K562 (cell line): ENCODE results near the gene TALDO1. TPM values are rescaled to one million over a fixed set of nuclear protein-coding genes. Genes with fewer than 3 reads are reported as not detected.

Source experiments
- ATAC-seq: fragments of 200-7000 bp; cut with Tn5 transposase; 3 replicates; pipeline ENCODE4 v1.9.1; 2020; ENCODE audit warnings: moderate library complexity
- BruUV-seq: library from RNA; stranded (reverse); fragments of 400-500 nt; replicated peaks from 2 replicates; lab custom pipeline; 2021; lab: Mats Ljungman, UMichigan
- CTCF ChIA-PET: fragments of 300-600 bp; formaldehyde crosslinking; extraction: SDS; loops from one replicate; lab custom pipeline; 2021; ENCODE audit warnings: low intra/inter-chr PET ratio; lab: Yijun Ruan, JAX
- POLR2A ChIA-PET: fragments of 300-600, 350-650 bp; sonication (Branson Sonifier 250); formaldehyde crosslinking; extraction: SDS; loops from one replicate; lab custom pipeline; 2021; ENCODE audit warnings: antibody characterized with exemption, inconsistent platforms; lab: Yijun Ruan, JAX
- DNase-seq, 4 experiments: peaks; one replicate each; pipeline versions ENCODE4 v3.0.0 to v3.0.0-alpha.2; 2011 to 2018; ENCODE audit warnings: low spot score in 3 of 4, mixed read lengths in 3 of 4; ENCODE audit errors: extremely low read depth in 1 of 4
- FAIRE-seq: peaks from 2 replicates; lab custom pipeline; 2011; peaks lifted over from hg19 to GRCh38; lab: Jason Lieb, UNC
- H2AFZ ChIP-seq: 2 replicates; pipeline ENCODE4 v1.6.0; 2011; ENCODE audit warnings: low read depth, low read length, control low read depth, inconsistent platforms
- H3K27ac ChIP-seq: fragments of 200-600 bp; 3 replicates; pipeline ENCODE4 v1.8.0; 2011; ENCODE audit warnings: low read depth, mild to moderate bottlenecking, control low read depth, inconsistent platforms, low read length, moderate library complexity, mixed read lengths; ENCODE audit errors: extremely low read depth
- H3K27me3 ChIP-seq, 2 experiments: fragments of 300-600 bp in 1 of 2; 2 replicates in 1 of 2; 3 replicates in 1 of 2; pipeline versions ENCODE4 v1.6.0 to v1.8.0; 2011; ENCODE audit warnings: inconsistent platforms in 2 of 2, low read length in 2 of 2, mild to moderate bottlenecking in 1 of 2, mixed read lengths in 1 of 2, moderate library complexity in 1 of 2; ENCODE audit not compliant: control insufficient read depth in 2 of 2, insufficient read depth in 2 of 2
- H3K36me3 ChIP-seq: fragments of 300-600 bp; 3 replicates; pipeline ENCODE4 v1.8.0; 2011; ENCODE audit warnings: mild to moderate bottlenecking, low read length, inconsistent platforms; ENCODE audit not compliant: control insufficient read depth, insufficient read depth
- H3K4me1 ChIP-seq, 2 experiments: fragments of 200-600 bp in 1 of 2; replicated peaks in 1 of 2; 2 replicates in 1 of 2; 3 replicates in 1 of 2; pipeline versions ENCODE4 v1.5.1 to v1.8.0; 2011; ENCODE audit warnings: inconsistent platforms in 2 of 2, low read length in 2 of 2, mild to moderate bottlenecking in 1 of 2, mixed read lengths in 1 of 2, moderate library complexity in 1 of 2; ENCODE audit not compliant: control insufficient read depth in 2 of 2, insufficient read depth in 2 of 2
- H3K4me2 ChIP-seq: 2 replicates; pipeline ENCODE4 v1.6.1; 2011; ENCODE audit warnings: low read length, control low read depth, inconsistent platforms, mixed read lengths; ENCODE audit not compliant: insufficient read depth
- H3K4me3 ChIP-seq: fragments of 200-600 bp; sonication (generic), shearing (Covaris generic); 2 replicates; pipeline ENCODE4 v1.5.1; 2016; ENCODE audit warnings: control low read depth, inconsistent platforms
- H3K79me2 ChIP-seq: fragments of 200-600 bp; 3 replicates; pipeline ENCODE4 v1.8.0; 2011; ENCODE audit warnings: low read length, inconsistent platforms; ENCODE audit not compliant: control insufficient read depth, insufficient read depth
- H3K9ac ChIP-seq, 2 experiments: 2 replicates each; pipeline versions ENCODE4 v1.6.0 to v1.6.1; 2011; ENCODE audit warnings: low read depth in 2 of 2, low read length in 2 of 2, control low read depth in 1 of 2, inconsistent platforms in 1 of 2, mild to moderate bottlenecking in 1 of 2, mixed read lengths in 1 of 2; ENCODE audit not compliant: insufficient read depth in 1 of 2
- H3K9me1 ChIP-seq: one replicate; pipeline ENCODE4 v1.6.0; 2011; ENCODE audit warnings: inconsistent platforms, mild to moderate bottlenecking, low read length, moderate library complexity; ENCODE audit not compliant: control insufficient read depth, insufficient read depth
- H3K9me3 ChIP-seq: replicated peaks from 2 replicates; pipeline ENCODE4 v1.5.1; 2011; ENCODE audit warnings: low read depth, low read length, inconsistent platforms; ENCODE audit not compliant: control insufficient read depth, insufficient read depth
- H4K20me1 ChIP-seq: replicated peaks from 2 replicates; pipeline ENCODE4 v1.6.1; 2011; ENCODE audit warnings: low read length, inconsistent platforms, mixed read lengths; ENCODE audit not compliant: control insufficient read depth, insufficient read depth
- MAFF ChIP-seq: IDR thresholded peaks from 2 replicates; pipeline ENCODE4 v1.6.1; 2012; ENCODE audit warnings: low read length, improper control_type of control experiment
- POLR2G ChIP-seq: fragments of 200-400 bp; formaldehyde crosslinking; IDR thresholded peaks from 2 replicates; pipeline ENCODE4 v1.6.1; 2017; ENCODE audit warnings: low read depth, mild to moderate bottlenecking, antibody characterized with exemption, low read length, moderate library complexity
- RBFOX2 ChIP-seq: fragments of 200-400 bp; formaldehyde crosslinking; IDR thresholded peaks from 2 replicates; pipeline ENCODE4 v1.6.1; 2017; ENCODE audit warnings: low read depth, mild to moderate bottlenecking, low read length, moderate library complexity
- RBM14 ChIP-seq: fragments of 200-400 bp; formaldehyde crosslinking; IDR thresholded peaks from 2 replicates; pipeline ENCODE4 v1.6.1; 2018; ENCODE audit warnings: low read depth, mild to moderate bottlenecking, low read length, moderate library complexity, borderline replicate concordance; ENCODE audit not compliant: insufficient read depth
- WGBS: fragments of 100-300 bp; shearing (Covaris generic); methylation state at CpG from one replicate; pipeline ENCODE4 v1.1.6; 2016; ENCODE audit warnings: low coverage, mixed read lengths; ENCODE audit not compliant: insufficient coverage; ENCODE audit errors: missing lambda C conversion rate; 5-methylcytosine and 5-hydroxymethylcytosine counted together
- in situ Hi-C: fragments of 300-500 bp; cut with MboI; formaldehyde crosslinking; loops from 4 replicates; pipeline ENCODE4 v1.15.0; 2018; ENCODE audit warnings: inconsistent platforms, mixed read lengths
- intact Hi-C: fragments of 100-400 bp; cut with micrococcal nuclease; formaldehyde crosslinking; loops from 2 replicates; pipeline ENCODE4 v1.14.2; 2022
- polyA plus RNA-seq, 8 experiments: library from polyadenylated mRNA; depleted of rRNA in 4 of 8; stranded (reverse) in 5 of 8; unstranded in 3 of 8; fragments of >200 nt; fragmentation: Nextera tagmentation in 2 of 8; fragmentation: Illumina TruSeq in 1 of 8; extraction: Ambion mirVana in 2 of 8; extraction: Trizol in 1 of 8; gene quantifications; 2 replicates each; pipeline versions ENCODE4 v1.2.1 to v1.2.3, GENCODE V29; 2011 to 2014; ENCODE audit warnings: inconsistent platforms in 1 of 8, missing spikeins in 1 of 8
- total RNA-seq, 7 experiments: library from RNA; depleted of rRNA in 6 of 7; stranded (reverse); fragments of >200 nt in 6 of 7; fragmentation: Illumina TruSeq in 2 of 7; extraction: Trizol in 2 of 7; gene quantifications; 2 replicates each; pipeline versions ENCODE4 v1.2.1 to v1.2.3, GENCODE V29; 2011 to 2021; ENCODE audit warnings: low replicate concordance in 1 of 7
- TF ChIP-seq, protein P1 (sequence below): fragments of 250-450 bp; sonication (Bioruptor Pico); IDR thresholded peaks from 2 replicates; pipeline ENCODE4 v1.5.0; 2020; ENCODE audit warnings: mild to moderate bottlenecking, borderline replicate concordance

Gene TALDO1
- total and polyA plus RNA-seq, 9 of the 15 experiments (the other 6 are each of a cell fraction or from before 2014, with no cell fraction given), result 260 to 541 (median 441) TPM

- DNase-seq (no peak), ATAC-seq (no peak), FAIRE-seq (no peak)
- H3K9me1 ChIP-seq, result no peaks in the 10 kb centered on the region
- intact Hi-C loops, result loop anchor here (5.0 to 10.0 kb wide), 2 partner anchors 72 to 235 kb away; partner anchors contain the start of genes LMNTD2 and RASSF7
- in situ Hi-C loops, result no loop called here
- peaks cover 39% of the 10 kb centered on the region; the same call in 1 of the 3 replicates for H3K36me3 ChIP-seq
- H3K4me3 ChIP-seq, result no peak overlapping the region
- no TSS peak for BruUV-seq
- POLR2A ChIA-PET, result interaction anchor here (1.1 to 1.9 kb wide), 2 partner anchors 10 to 32 kb away, joined by 4 to 6 read pairs; partner anchors contain the start of gene RPLP2
- H3K79me2 ChIP-seq, result peaks cover 34% of the 10 kb centered on the region
- CTCF ChIA-PET, result no interaction called here
- no peak overlapping the region for H3K27ac ChIP-seq
- no peak overlapping the region for H2AFZ ChIP-seq
- H3K4me2 ChIP-seq, result no peak overlapping the region
- WGBS, result 94% methylated on average over 21 of the region's 32 CpGs
- H3K4me1 ChIP-seq, result peaks cover 11 to 97% of the 10 kb centered on the region in 2 experiments
- no peak overlapping the region; a peak in 1 of 4 replicates for H3K9ac ChIP-seq
- no peaks in the 10 kb centered on the region for H3K9me3 ChIP-seq
- no peaks in the 10 kb centered on the region for H4K20me1 ChIP-seq
- H3K27me3 ChIP-seq, result no peaks in the 10 kb centered on the region
- TF ChIP-seq RBFOX2, result peak; percentile 37; the same call in 1 of the 2 replicates
- peak; percentile 21; the same call in 1 of the 2 replicates for TF ChIP-seq POLR2G
- 0 out of 2 replicates have a peak, but pooled peaks have one; percentile 37 for TF ChIP-seq RBM14
- TF ChIP-seq, protein P1, sequence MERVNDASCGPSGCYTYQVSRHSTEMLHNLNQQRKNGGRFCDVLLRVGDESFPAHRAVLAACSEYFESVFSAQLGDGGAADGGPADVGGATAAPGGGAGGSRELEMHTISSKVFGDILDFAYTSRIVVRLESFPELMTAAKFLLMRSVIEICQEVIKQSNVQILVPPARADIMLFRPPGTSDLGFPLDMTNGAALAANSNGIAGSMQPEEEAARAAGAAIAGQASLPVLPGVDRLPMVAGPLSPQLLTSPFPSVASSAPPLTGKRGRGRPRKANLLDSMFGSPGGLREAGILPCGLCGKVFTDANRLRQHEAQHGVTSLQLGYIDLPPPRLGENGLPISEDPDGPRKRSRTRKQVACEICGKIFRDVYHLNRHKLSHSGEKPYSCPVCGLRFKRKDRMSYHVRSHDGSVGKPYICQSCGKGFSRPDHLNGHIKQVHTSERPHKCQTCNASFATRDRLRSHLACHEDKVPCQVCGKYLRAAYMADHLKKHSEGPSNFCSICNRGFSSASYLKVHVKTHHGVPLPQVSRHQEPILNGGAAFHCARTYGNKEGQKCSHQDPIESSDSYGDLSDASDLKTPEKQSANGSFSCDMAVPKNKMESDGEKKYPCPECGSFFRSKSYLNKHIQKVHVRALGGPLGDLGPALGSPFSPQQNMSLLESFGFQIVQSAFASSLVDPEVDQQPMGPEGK (CRISPR knock-in tag), result no peak
- TF ChIP-seq MAFF, result no peak
Measured at GRCh38 chr11:799641-800316, 52.5 kb downstream of the TALDO1 start.
